H1 (cell line): ENCODE data around the gene DARS1. TPM values are rescaled to one million over a fixed set of nuclear protein-coding genes. Genes with fewer than 3 reads are reported as not detected.

Experiments
- CTCF ChIA-PET: fragments of 300-600 bp; sonication (Branson Sonifier 250); formaldehyde crosslinking; loops from one replicate; lab custom pipeline; 2021; ENCODE audit not compliant: partially characterized antibody; lab: Charles Lee
- POLR2A ChIA-PET: fragments of 300-600 bp; sonication (Branson Sonifier 250); formaldehyde crosslinking; loops from one replicate; lab custom pipeline; 2021; ENCODE audit warnings: inconsistent platforms; ENCODE audit not compliant: partially characterized antibody; lab: Charles Lee
- DNase-seq, 2 experiments: peaks; one replicate each; pipeline versions ENCODE4 v3.0.0 to v3.0.0-alpha.2; 2010 to 2022; ENCODE audit warnings: low spot score in 2 of 2, low read depth in 1 of 2, mixed read lengths in 1 of 2
- FAIRE-seq: peaks from 2 replicates; lab custom pipeline; 2011; peaks lifted over from hg19 to GRCh38; lab: Jason Lieb, UNC
- H2AFZ ChIP-seq: 2 replicates; pipeline ENCODE4 v1.8.1; 2012; ENCODE audit warnings: low read length, inconsistent platforms
- H2AK5ac ChIP-seq: 2 replicates; pipeline ENCODE4 v1.6.1; 2013; ENCODE audit warnings: low read depth, low read length
- H2BK120ac ChIP-seq: replicated peaks from 2 replicates; pipeline ENCODE3; 2013; ENCODE audit warnings: low read depth, low read length, inconsistent platforms
- H2BK12ac ChIP-seq: 2 replicates; pipeline ENCODE4 v1.6.1; 2013; ENCODE audit warnings: low read depth, low read length
- H2BK15ac ChIP-seq: 2 replicates; pipeline ENCODE4 v1.6.1; 2013; ENCODE audit warnings: low read length
- H2BK20ac ChIP-seq: 2 replicates; pipeline ENCODE4 v1.6.1; 2013; ENCODE audit warnings: low read length
- H2BK5ac ChIP-seq: 2 replicates; pipeline ENCODE4 v1.6.1; 2013; ENCODE audit warnings: low read depth, low read length
- H3K14ac ChIP-seq: 2 replicates; pipeline ENCODE4 v1.6.1; 2013; ENCODE audit warnings: inconsistent platforms; ENCODE audit not compliant: insufficient read length
- H3K18ac ChIP-seq: 2 replicates; pipeline ENCODE4 v1.6.1; 2013; ENCODE audit warnings: low read length; ENCODE audit errors: extremely low read depth
- H3K23ac ChIP-seq: 2 replicates; pipeline ENCODE4 v1.6.1; 2013; ENCODE audit warnings: inconsistent platforms; ENCODE audit not compliant: insufficient read length
- H3K23me2 ChIP-seq: 2 replicates; pipeline ENCODE4 v1.6.1; 2013; ENCODE audit warnings: low read depth, low read length
- H3K27ac ChIP-seq: 2 replicates; pipeline ENCODE4 v1.6.1; 2011; ENCODE audit warnings: low read depth, low read length, inconsistent platforms
- H3K27me3 ChIP-seq, 4 experiments: replicated peaks in 1 of 4; 1 replicate in 1 of 4; 2 replicates in 3 of 4; pipeline versions ENCODE4 v1.6.1 to v1.8.1; 2011 to 2013; ENCODE audit warnings: low read length in 3 of 4, mild to moderate bottlenecking in 3 of 4, inconsistent platforms in 2 of 4, mixed read lengths in 2 of 4, moderate library complexity in 1 of 4; ENCODE audit not compliant: control insufficient read depth in 3 of 4, insufficient read depth in 3 of 4; ENCODE audit errors: extremely low read depth in 1 of 4
- H3K36me3 ChIP-seq, 4 experiments: 2 replicates each; pipeline versions ENCODE4 v1.6.1 to v1.8.1; 2011 to 2013; ENCODE audit warnings: mild to moderate bottlenecking in 4 of 4, low read length in 3 of 4, moderate library complexity in 2 of 4, control low read depth in 1 of 4, inconsistent platforms in 1 of 4; ENCODE audit not compliant: insufficient read depth in 4 of 4, control insufficient read depth in 2 of 4
- H3K4ac ChIP-seq: replicated peaks from 2 replicates; pipeline ENCODE3; 2013; ENCODE audit warnings: low read length, low read depth, mixed read lengths, inconsistent platforms; ENCODE audit not compliant: insufficient read length
- H3K4me1 ChIP-seq, 4 experiments: replicated peaks in 1 of 4; 1 replicate in 1 of 4; 2 replicates in 3 of 4; pipeline versions ENCODE4 v1.6.1 to v1.8.1; 2011 to 2013; ENCODE audit warnings: low read length in 3 of 4, inconsistent platforms in 2 of 4, mixed read lengths in 1 of 4; ENCODE audit not compliant: insufficient read depth in 4 of 4, control insufficient read depth in 3 of 4
- H3K4me2 ChIP-seq, 2 experiments: 2 replicates each; pipeline versions ENCODE4 v1.6.1 to v1.8.1; 2011 to 2013; ENCODE audit warnings: low read depth in 2 of 2, low read length in 2 of 2, control low read depth in 1 of 2, inconsistent platforms in 1 of 2, mild to moderate bottlenecking in 1 of 2; ENCODE audit not compliant: insufficient read depth in 1 of 2
- H3K4me3 ChIP-seq, 4 experiments: fragments of 200-600, 300-600 bp in 1 of 4; sonication (generic), shearing (Covaris generic), sonication (Bioruptor Twin) in 1 of 4; 2 replicates each; pipeline versions ENCODE4 v1.5.1 to v1.8.1; 2011 to 2016; ENCODE audit warnings: low read length in 4 of 4, low read depth in 3 of 4, control low read depth in 2 of 4, inconsistent platforms in 2 of 4, mild to moderate bottlenecking in 2 of 4, mixed read lengths in 1 of 4, moderate library complexity in 1 of 4; ENCODE audit not compliant: insufficient read depth in 2 of 4; ENCODE audit errors: extremely low read depth in 1 of 4
- H3K56ac ChIP-seq: replicated peaks from 2 replicates; pipeline ENCODE3; 2013; ENCODE audit warnings: low read depth, mild to moderate bottlenecking, mixed read lengths, low read length, inconsistent platforms; ENCODE audit not compliant: insufficient read length
- H3K79me1 ChIP-seq: 2 replicates; pipeline ENCODE4 v1.6.1; 2013; ENCODE audit warnings: low read depth, low read length, control low read depth
- H3K79me2 ChIP-seq, 2 experiments: 2 replicates each; pipeline versions ENCODE4 v1.6.1 to v1.8.1; 2012 to 2013; ENCODE audit warnings: low read length in 2 of 2, mild to moderate bottlenecking in 2 of 2, inconsistent platforms in 1 of 2; ENCODE audit not compliant: insufficient read depth in 2 of 2, control insufficient read depth in 1 of 2
- H3K9ac ChIP-seq, 4 experiments: replicated peaks in 1 of 4; 1 replicate in 1 of 4; 2 replicates in 3 of 4; pipeline versions ENCODE4 v1.6.1 to v1.8.1; 2011 to 2013; ENCODE audit warnings: low read depth in 3 of 4, low read length in 3 of 4, control low read depth in 2 of 4, mild to moderate bottlenecking in 2 of 4, moderate library complexity in 2 of 4, inconsistent platforms in 1 of 4; ENCODE audit errors: extremely low read depth in 1 of 4
- H3K9me3 ChIP-seq, 2 experiments: 2 replicates each; pipeline versions ENCODE4 v1.6.1 to v1.8.1; 2012 to 2013; ENCODE audit warnings: mild to moderate bottlenecking in 2 of 2, moderate library complexity in 2 of 2, control low read depth in 1 of 2, inconsistent platforms in 1 of 2, low read depth in 1 of 2, low read length in 1 of 2, mixed read lengths in 1 of 2; ENCODE audit not compliant: insufficient read depth in 2 of 2
- H4K20me1 ChIP-seq, 2 experiments: replicated peaks in 1 of 2; 2 replicates each; pipeline versions ENCODE3 to v1.8.1; 2011 to 2013; ENCODE audit warnings: inconsistent platforms in 2 of 2, low read length in 2 of 2, mild to moderate bottlenecking in 1 of 2; ENCODE audit not compliant: insufficient read depth in 2 of 2, control insufficient read depth in 1 of 2
- H4K5ac ChIP-seq: 2 replicates; pipeline ENCODE4 v1.6.1; 2013; ENCODE audit warnings: low read length, low read depth, mixed read lengths, inconsistent platforms; ENCODE audit not compliant: insufficient read length
- H4K8ac ChIP-seq: 2 replicates; pipeline ENCODE4 v1.8.0; 2013; ENCODE audit warnings: mild to moderate bottlenecking, moderate library complexity, low read length, inconsistent platforms; ENCODE audit not compliant: insufficient read depth; ENCODE audit errors: extremely low read depth
- H4K91ac ChIP-seq: replicated peaks from 2 replicates; pipeline ENCODE3; 2013; ENCODE audit warnings: low read length, mixed read lengths, inconsistent platforms; ENCODE audit not compliant: insufficient read length
- BACH1 ChIP-seq: IDR thresholded peaks from 2 replicates; pipeline ENCODE4 v1.6.1; 2012; ENCODE audit warnings: low read length, improper control_type of control experiment
- CEBPB ChIP-seq: IDR thresholded peaks from 2 replicates; pipeline ENCODE4 v1.6.1; 2012; ENCODE audit warnings: low read depth, low read length
- JUN ChIP-seq: IDR thresholded peaks from 2 replicates; pipeline ENCODE4 v1.6.1; 2011; ENCODE audit warnings: low read depth, mild to moderate bottlenecking, improper control_type of control experiment, low read length
- PHF8 ChIP-seq: fragments of 200-600 bp; sonication (generic); conservative IDR thresholded peaks from 2 replicates; pipeline ENCODE4 v1.7.1; 2012; ENCODE audit warnings: low read depth, mild to moderate bottlenecking, inconsistent platforms, low read length, moderate library complexity
- POLR2AphosphoS5 ChIP-seq: IDR thresholded peaks from 2 replicates; pipeline ENCODE4 v1.6.1; 2011; ENCODE audit warnings: low read depth, low read length
- SIRT6 ChIP-seq: IDR thresholded peaks from one replicate; pipeline ENCODE4 v1.7.1; 2012; ENCODE audit warnings: low read length, inconsistent platforms
- SIX5 ChIP-seq: IDR thresholded peaks from 2 replicates; pipeline ENCODE4 v1.6.1; 2011; ENCODE audit warnings: mild to moderate bottlenecking, low read depth, low read length
- SRF ChIP-seq: IDR thresholded peaks from 2 replicates; pipeline ENCODE4 v1.6.1; 2011; ENCODE audit warnings: mild to moderate bottlenecking, low read depth, low read length, moderate library complexity
- YY1 ChIP-seq: IDR thresholded peaks from 2 replicates; pipeline ENCODE4 v1.6.1; 2011; ENCODE audit warnings: low read depth, mild to moderate bottlenecking, low read length
- WGBS, 2 experiments: shearing (Covaris generic) in 1 of 2; methylation state at CpG; one replicate each; pipeline versions ENCODE4 v1.1.6 to v1.1.7; 2013 to 2015; ENCODE audit warnings: low lambda C conversion rate in 2 of 2, mixed read lengths in 2 of 2, inconsistent platforms in 1 of 2, low coverage in 1 of 2, missing lambda C conversion rate in 1 of 2; ENCODE audit not compliant: insufficient replicate concordance in 2 of 2, insufficient coverage in 1 of 2, insufficient read length in 1 of 2; ENCODE audit errors: extremely low coverage in 1 of 2, missing lambda C conversion rate in 1 of 2; 5-methylcytosine and 5-hydroxymethylcytosine counted together
- polyA plus RNA-seq, 7 experiments: library from polyadenylated mRNA; depleted of rRNA in 3 of 7; stranded (reverse) in 5 of 7; unstranded in 2 of 7; fragments of >200 nt in 5 of 7; fragments of 200-250 nt in 2 of 7; gene quantifications; 1 replicate in 5 of 7; 2 replicates in 1 of 7; 4 replicates in 1 of 7; pipeline versions ENCODE4 v1.2.1 to v1.2.3, GENCODE V29; 2011 to 2013; ENCODE audit warnings: missing spikeins in 2 of 7, mixed read lengths in 2 of 7
- total RNA-seq: library from RNA; stranded (reverse); fragmentation: NEBNext Ultra II Directional; extraction: Animal tissue kit (Norgen Biotek cat#: 25700); gene quantifications from 2 replicates; pipeline ENCODE4 v1.2.1, GENCODE V29; 2021

DARS1 gene
- total and polyA plus RNA-seq, 2 of the 8 experiments (the other 6 are each of a cell fraction or from before 2014, with no cell fraction given) = 61.7 to 85.9 TPM

DNA sequence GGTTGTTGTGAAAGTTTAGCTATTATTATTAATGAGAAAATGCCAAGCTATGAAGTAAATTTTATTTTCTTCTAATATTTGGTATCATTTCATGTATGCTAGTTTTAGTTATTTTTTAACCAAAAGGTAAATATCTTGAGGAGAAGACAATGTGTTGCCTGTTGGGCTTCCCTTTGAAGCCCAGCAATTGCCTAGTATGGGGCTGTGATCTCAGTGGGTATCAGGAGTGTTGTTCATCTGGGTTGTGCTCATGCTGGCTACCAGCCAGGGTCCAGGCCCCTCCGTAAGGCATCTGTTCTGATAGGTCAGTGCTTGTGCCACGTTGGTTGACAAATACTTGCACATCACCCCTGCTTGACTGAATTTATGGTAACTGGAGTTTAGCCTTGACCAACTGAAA is 38.0 kb upstream of the DARS1 start:
- H3K27ac ChIP-seq = no peak overlapping the region
- H4K91ac ChIP-seq = no peak overlapping the region
- H3K4me2 ChIP-seq = no peak overlapping the region
- WGBS, 2 experiments = 95% methylated on average over 2 of the region's 2 CpGs; no CpG with 5 or more reads in 1 of the 2 experiments
- no peak for FAIRE-seq
- no peaks in the 10 kb centered on the region for H3K9me3 ChIP-seq
- POLR2A ChIA-PET = interaction anchor here (2.0 kb wide), 1 partner anchor 9 kb away, joined by 5 read pairs; no protein-coding TSS in a partner anchor
- H2AK5ac ChIP-seq = no peak overlapping the region
- H4K20me1 ChIP-seq = no peaks in the 10 kb centered on the region
- no peak overlapping the region for H2BK12ac ChIP-seq
- no peak overlapping the region for H4K5ac ChIP-seq
- no peaks in the 10 kb centered on the region for H3K79me1 ChIP-seq
- no peak overlapping the region for H2BK5ac ChIP-seq
- CTCF ChIA-PET = interaction anchor here (1.5 to 2.3 kb wide), 2 partner anchors 27 to 28 kb away, joined by 5 to 12 read pairs; no protein-coding TSS in a partner anchor
- no peak for TF ChIP-seq BACH1
- no peak for TF ChIP-seq JUN
- no peak for TF ChIP-seq POLR2AphosphoS5
- no peak for TF ChIP-seq CEBPB
- no peak for TF ChIP-seq SIX5
- TF ChIP-seq SRF = no peak
- no peak for TF ChIP-seq YY1
- TF ChIP-seq PHF8 = no peak
- TF ChIP-seq SIRT6 = no peak
- H3K18ac ChIP-seq = no peak overlapping the region
- no peaks in the 10 kb centered on the region for H3K36me3 ChIP-seq
- H3K23ac ChIP-seq = no peak overlapping the region
- no peak overlapping the region for H3K56ac ChIP-seq
- H4K8ac ChIP-seq = no peak overlapping the region
- H2BK20ac ChIP-seq = no peak overlapping the region
- H3K9ac ChIP-seq = no peak overlapping the region
- no peaks in the 10 kb centered on the region for H3K79me2 ChIP-seq
- H3K4ac ChIP-seq = no peak overlapping the region
- no peak overlapping the region for H3K14ac ChIP-seq
- no peak overlapping the region for H3K4me3 ChIP-seq
- H2AFZ ChIP-seq = no peak overlapping the region
- no peak overlapping the region for H2BK120ac ChIP-seq
- H2BK15ac ChIP-seq = no peak overlapping the region
- H3K23me2 ChIP-seq = peaks cover 6% of the 10 kb centered on the region; the same call in 1 of the 2 replicates
- H3K27me3 ChIP-seq = peaks cover 0 to 4% (median 2%) of the 10 kb centered on the region in 4 experiments; a peak in 1 of 7 replicates
- peaks cover 0 to 11% (median 3%) of the 10 kb centered on the region in 4 experiments; a peak in 4 of 7 replicates for H3K4me1 ChIP-seq
- DNase-seq = no peak
